ENCODE results near the gene MBP. TPM values are rescaled to one million over a fixed set of nuclear protein-coding genes. Genes with fewer than 3 reads are reported as not detected.

The MBP gene
- total RNA-seq, 1 experiment from 2014 or later = not detected

- H3K4me1 ChIP-seq (ENCODE audit: insufficient read depth, low read length, poor library complexity, severe bottlenecking) = no peaks in the 10 kb centered on the region
- BruUV-seq (replicated peaks) = no TSS peak
- no peaks in the 10 kb centered on the region for H3K27me3 ChIP-seq (replicated peaks; ENCODE audit: insufficient read depth, low read depth, low read length, poor library complexity)
- TF ChIP-seq CTCF (conservative IDR thresholded peaks at IDR 0.05; ENCODE audit: low read depth, low read length) = no peak
- TF ChIP-seq EZH2 (IDR thresholded peaks at IDR 0.05; ENCODE audit: borderline replicate concordance, low read depth, low read length, poor library complexity, severe bottlenecking) = no peak
- no peak overlapping the region for H3K4me3 ChIP-seq (ENCODE audit: low read depth, low read length, poor library complexity, severe bottlenecking)
- CTCF ChIA-PET = no interaction called here
- no peaks in the 10 kb centered on the region for H3K9me3 ChIP-seq (ENCODE audit: low read depth, low read length, poor library complexity, severe bottlenecking)
- no peak overlapping the region for H3K27ac ChIP-seq (ENCODE audit: low read depth, low read length, poor library complexity, severe bottlenecking)
- no peak for DNase-seq (ENCODE audit: low spot score)
- POLR2A ChIA-PET (ENCODE audit: low non-redundant PET) = no interaction called here
- intact Hi-C loops (cut with micrococcal nuclease; ENCODE audit: unreplicated experiment) = no loop called here
- H3K36me3 ChIP-seq (ENCODE audit: insufficient read depth, low read length, poor library complexity, severe bottlenecking) = no peaks in the 10 kb centered on the region
These were observed 80.1 kb downstream of the MBP start for GRCh38 chr18:77052297-77052982.

- TF ChIP-seq EZH2 (IDR thresholded peaks at IDR 0.05; ENCODE audit: borderline replicate concordance, low read depth, low read length, poor library complexity, severe bottlenecking) (no peak), CTCF (conservative IDR thresholded peaks at IDR 0.05; ENCODE audit: low read depth, low read length) (no peak)
- ChIA-PET POLR2A (ENCODE audit: low non-redundant PET) (no interaction called here), CTCF (no interaction called here)
- no peaks in the 10 kb centered on the region for H3K4me1 ChIP-seq (ENCODE audit: insufficient read depth, low read length, poor library complexity, severe bottlenecking)
- intact Hi-C loops (cut with micrococcal nuclease; ENCODE audit: unreplicated experiment) = no loop called here
- no peak for DNase-seq (ENCODE audit: low spot score)
- no peaks in the 10 kb centered on the region for H3K36me3 ChIP-seq (ENCODE audit: insufficient read depth, low read length, poor library complexity, severe bottlenecking)
- no TSS peak for BruUV-seq (replicated peaks)
- no peaks in the 10 kb centered on the region for H3K9me3 ChIP-seq (ENCODE audit: low read depth, low read length, poor library complexity, severe bottlenecking)
- H3K27me3 ChIP-seq (replicated peaks; ENCODE audit: insufficient read depth, low read depth, low read length, poor library complexity) = no peaks in the 10 kb centered on the region
- H3K4me3 ChIP-seq (ENCODE audit: low read depth, low read length, poor library complexity, severe bottlenecking) = no peak overlapping the region
- H3K27ac ChIP-seq (ENCODE audit: low read depth, low read length, poor library complexity, severe bottlenecking) = no peak overlapping the region
These were observed 80.8 kb downstream of the MBP start for GRCh38 chr18:77051581-77052296.

GRCh38 chr18:77049938-77050337, 82.6 kb downstream of the MBP start:
- Histone ChIP-seq H3K9me3 (ENCODE audit: low read depth, low read length, poor library complexity, severe bottlenecking) (no peaks in the 10 kb centered on the region), H3K27ac (ENCODE audit: low read depth, low read length, poor library complexity, severe bottlenecking) (no peak overlapping the region), H3K4me3 (ENCODE audit: low read depth, low read length, poor library complexity, severe bottlenecking) (no peak overlapping the region), H3K4me1 (ENCODE audit: insufficient read depth, low read length, poor library complexity, severe bottlenecking) (no peaks in the 10 kb centered on the region), H3K36me3 (ENCODE audit: insufficient read depth, low read length, poor library complexity, severe bottlenecking) (no peaks in the 10 kb centered on the region), H3K27me3 (replicated peaks; ENCODE audit: insufficient read depth, low read depth, low read length, poor library complexity) (no peaks in the 10 kb centered on the region)
- ChIA-PET CTCF (no interaction called here), POLR2A (ENCODE audit: low non-redundant PET) (no interaction called here)
- no TSS peak for BruUV-seq (replicated peaks)
- no peak for TF ChIP-seq CTCF (conservative IDR thresholded peaks at IDR 0.05; ENCODE audit: low read depth, low read length)
- no peak for TF ChIP-seq EZH2 (IDR thresholded peaks at IDR 0.05; ENCODE audit: borderline replicate concordance, low read depth, low read length, poor library complexity, severe bottlenecking)
- intact Hi-C loops (cut with micrococcal nuclease; ENCODE audit: unreplicated experiment) = no loop called here
- no peak for DNase-seq (ENCODE audit: low spot score)
